IPS-18a (cell line): Measurements from ENCODE around the gene UBAP1.
"Not testable (repeated sequence)": the region's sequence is repeated elsewhere in the genome, so short reads cannot be mapped to it uniquely, and the experiment has no call there.

Experiments used
- H3K27ac ChIP-seq: one replicate; pipeline ENCODE4 v1.5.1; 2013; ENCODE audit warnings: low read length
- H3K27me3 ChIP-seq: one replicate; pipeline ENCODE4 v1.6.1; 2013; ENCODE audit warnings: mild to moderate bottlenecking, low read length; ENCODE audit not compliant: control insufficient read depth, insufficient read depth
- H3K36me3 ChIP-seq: one replicate; pipeline ENCODE4 v1.6.1; 2013; ENCODE audit warnings: low read depth, low read length; ENCODE audit not compliant: control insufficient read depth
- H3K4me1 ChIP-seq: one replicate; pipeline ENCODE4 v1.6.1; 2013; ENCODE audit warnings: low read depth, low read length; ENCODE audit not compliant: control insufficient read depth
- H3K4me3 ChIP-seq: one replicate; pipeline ENCODE4 v1.5.1; 2013; ENCODE audit warnings: low read length
- H3K9ac ChIP-seq: one replicate; pipeline ENCODE4 v1.6.1; 2013; ENCODE audit warnings: mild to moderate bottlenecking, low read length, moderate library complexity
- H3K9me3 ChIP-seq: one replicate; pipeline ENCODE4 v1.6.1; 2013; ENCODE audit warnings: low read depth, low read length; ENCODE audit not compliant: control insufficient read depth

UBAP1 gene

GRCh38 chr9:34178436-34179212 lies at the start of gene UBAP1:
Gene UBAP1 (plus strand): TSS chr9:34179043. CDS start chr9:34220915, 41,872 bp downstream.
- Histone ChIP-seq H3K27ac (peak within 1 kb of the TSS; percentile 97), H3K4me1 (no peaks in the 10 kb centered on the region), H3K9ac (peak within 1 kb of the TSS; percentile 97), H3K36me3 (no peaks in the 10 kb centered on the region), H3K9me3 (no peaks in the 10 kb centered on the region), H3K27me3 (no peaks in the 10 kb centered on the region), H3K4me3 (peak within 1 kb of the TSS; percentile 100)

GRCh38 chr9:34131571-34131970 lies 47.3 kb upstream of the UBAP1 start:
- no peak overlapping the region for H3K27ac ChIP-seq
- H3K9me3 ChIP-seq, result no peaks in the 10 kb centered on the region
- H3K36me3 ChIP-seq, result no peaks in the 10 kb centered on the region
- H3K4me1 ChIP-seq, result no peaks in the 10 kb centered on the region
- H3K27me3 ChIP-seq, result no peaks in the 10 kb centered on the region
- H3K4me3 ChIP-seq, result no peak overlapping the region
- no peak overlapping the region for H3K9ac ChIP-seq

- H3K27ac ChIP-seq, result no peak overlapping the region
- no peaks in the 10 kb centered on the region for H3K9me3 ChIP-seq
- H3K27me3 ChIP-seq, result no peaks in the 10 kb centered on the region
- H3K4me1 ChIP-seq, result no peaks in the 10 kb centered on the region
- H3K36me3 ChIP-seq, result no peaks in the 10 kb centered on the region
- H3K4me3 ChIP-seq, result no peak overlapping the region
- no peak overlapping the region for H3K9ac ChIP-seq
Observed at GRCh38 chr9:34133436-34133949, 45.4 kb upstream of the UBAP1 start.

- H3K36me3 ChIP-seq, result no peaks in the 10 kb centered on the region
- H3K27ac ChIP-seq, result no peak overlapping the region
- H3K4me1 ChIP-seq, result no peaks in the 10 kb centered on the region
- H3K27me3 ChIP-seq, result no peaks in the 10 kb centered on the region
- H3K9ac ChIP-seq, result no peak overlapping the region
- H3K9me3 ChIP-seq, result no peaks in the 10 kb centered on the region
- H3K4me3 ChIP-seq, result no peak overlapping the region
Observed at GRCh38 chr9:34134521-34134920, 44.3 kb upstream of the UBAP1 start.

GRCh38 chr9:34138644-34139043 lies 40.2 kb upstream of the UBAP1 start:
- H3K4me1 ChIP-seq, H3K27me3 ChIP-seq, H3K27ac ChIP-seq, H3K4me3 ChIP-seq, H3K9ac ChIP-seq, H3K36me3 ChIP-seq, H3K9me3 ChIP-seq: not testable (repeated sequence)

- no peaks in the 10 kb centered on the region for H3K9me3 ChIP-seq
- H3K4me3 ChIP-seq, result no peak overlapping the region
- no peak overlapping the region for H3K9ac ChIP-seq
- H3K4me1 ChIP-seq, result no peaks in the 10 kb centered on the region
- no peaks in the 10 kb centered on the region for H3K36me3 ChIP-seq
- no peak overlapping the region for H3K27ac ChIP-seq
- no peaks in the 10 kb centered on the region for H3K27me3 ChIP-seq
Observed at GRCh38 chr9:34139477-34140146, 39.2 kb upstream of the UBAP1 start.

GRCh38 chr9:34140853-34141252 lies 38.0 kb upstream of the UBAP1 start:
- H3K4me3 ChIP-seq, result no peak overlapping the region
- no peak overlapping the region for H3K27ac ChIP-seq
- H3K9me3 ChIP-seq, result no peaks in the 10 kb centered on the region
- no peaks in the 10 kb centered on the region for H3K4me1 ChIP-seq
- no peaks in the 10 kb centered on the region for H3K36me3 ChIP-seq
- no peaks in the 10 kb centered on the region for H3K27me3 ChIP-seq
- H3K9ac ChIP-seq, result no peak overlapping the region

GRCh38 chr9:34143116-34143515 lies 35.7 kb upstream of the UBAP1 start:
- Histone ChIP-seq H3K4me1 (no peaks in the 10 kb centered on the region), H3K9ac (no peak overlapping the region), H3K9me3 (no peaks in the 10 kb centered on the region), H3K27me3 (no peaks in the 10 kb centered on the region), H3K27ac (no peak overlapping the region), H3K36me3 (no peaks in the 10 kb centered on the region), H3K4me3 (no peak overlapping the region)

- H3K4me3 ChIP-seq, result no peak overlapping the region
- no peaks in the 10 kb centered on the region for H3K4me1 ChIP-seq
- no peaks in the 10 kb centered on the region for H3K27me3 ChIP-seq
- no peaks in the 10 kb centered on the region for H3K9me3 ChIP-seq
- H3K27ac ChIP-seq, result no peak overlapping the region
- H3K36me3 ChIP-seq, result no peaks in the 10 kb centered on the region
- no peak overlapping the region for H3K9ac ChIP-seq
Observed at GRCh38 chr9:34145165-34145564, 33.7 kb upstream of the UBAP1 start.

GRCh38 chr9:34151398-34151797 lies 27.4 kb upstream of the UBAP1 start:
- H3K4me3 ChIP-seq, result no peak overlapping the region

GRCh38 chr9:34154057-34154456 lies 24.8 kb upstream of the UBAP1 start:
- Histone ChIP-seq H3K27ac (no peak overlapping the region), H3K27me3 (no peaks in the 10 kb centered on the region), H3K36me3 (no peaks in the 10 kb centered on the region), H3K9me3 (no peaks in the 10 kb centered on the region), H3K4me3 (no peak overlapping the region), H3K9ac (no peak overlapping the region), H3K4me1 (no peaks in the 10 kb centered on the region)

More at GRCh38 chr9:34151398-34151797, 27.4 kb upstream of the UBAP1 start:
- no peak overlapping the region for H3K27ac ChIP-seq
- H3K36me3 ChIP-seq, result no peaks in the 10 kb centered on the region
- H3K9ac ChIP-seq, result no peak overlapping the region
- no peaks in the 10 kb centered on the region for H3K27me3 ChIP-seq
- H3K4me1 ChIP-seq, result no peaks in the 10 kb centered on the region
- no peaks in the 10 kb centered on the region for H3K9me3 ChIP-seq

- Histone ChIP-seq H3K4me1 (no peaks in the 10 kb centered on the region), H3K27me3 (no peaks in the 10 kb centered on the region), H3K36me3 (no peaks in the 10 kb centered on the region), H3K9ac (no peak overlapping the region), H3K4me3 (no peak overlapping the region), H3K27ac (no peak overlapping the region), H3K9me3 (no peaks in the 10 kb centered on the region)
Observed at GRCh38 chr9:34157318-34157717, 21.5 kb upstream of the UBAP1 start.
